Effector memory CD4-positive, alpha-beta T cell (primary cell): ENCODE measurements around the gene ASCC3.

Experiments used
- DNase-seq, 3 donors: peaks; one replicate each; pipeline ENCODE4 v3.0.0-alpha.2; 2020
- H3K27ac ChIP-seq: 2 replicates; pipeline ENCODE4 v1.7.0; 2013; ENCODE audit warnings: mild to moderate bottlenecking, low read length, moderate library complexity; ENCODE audit not compliant: insufficient read depth, poor library complexity, severe bottlenecking
- H3K27me3 ChIP-seq: replicated peaks from 2 replicates; pipeline ENCODE4 v1.7.0; 2013; ENCODE audit warnings: mild to moderate bottlenecking, low read length; ENCODE audit not compliant: insufficient read depth, control insufficient read depth, poor library complexity, severe bottlenecking
- H3K36me3 ChIP-seq: 2 replicates; pipeline ENCODE4 v1.7.0; 2013; ENCODE audit warnings: mild to moderate bottlenecking, low read length, moderate library complexity; ENCODE audit not compliant: control insufficient read depth, insufficient read depth
- H3K4me1 ChIP-seq: 2 replicates; pipeline ENCODE4 v1.7.0; 2013; ENCODE audit warnings: low read length, mild to moderate bottlenecking; ENCODE audit not compliant: control insufficient read depth, insufficient read depth, poor library complexity, severe bottlenecking
- H3K4me3 ChIP-seq: 2 replicates; pipeline ENCODE4 v1.7.0; 2013; ENCODE audit warnings: low read length, low read depth, mild to moderate bottlenecking; ENCODE audit not compliant: insufficient read depth, poor library complexity, severe bottlenecking
- H3K9me3 ChIP-seq: 2 replicates; pipeline ENCODE4 v1.7.0; 2013; ENCODE audit warnings: mild to moderate bottlenecking, low read length, moderate library complexity; ENCODE audit not compliant: control insufficient read depth

The ASCC3 gene

DNA sequence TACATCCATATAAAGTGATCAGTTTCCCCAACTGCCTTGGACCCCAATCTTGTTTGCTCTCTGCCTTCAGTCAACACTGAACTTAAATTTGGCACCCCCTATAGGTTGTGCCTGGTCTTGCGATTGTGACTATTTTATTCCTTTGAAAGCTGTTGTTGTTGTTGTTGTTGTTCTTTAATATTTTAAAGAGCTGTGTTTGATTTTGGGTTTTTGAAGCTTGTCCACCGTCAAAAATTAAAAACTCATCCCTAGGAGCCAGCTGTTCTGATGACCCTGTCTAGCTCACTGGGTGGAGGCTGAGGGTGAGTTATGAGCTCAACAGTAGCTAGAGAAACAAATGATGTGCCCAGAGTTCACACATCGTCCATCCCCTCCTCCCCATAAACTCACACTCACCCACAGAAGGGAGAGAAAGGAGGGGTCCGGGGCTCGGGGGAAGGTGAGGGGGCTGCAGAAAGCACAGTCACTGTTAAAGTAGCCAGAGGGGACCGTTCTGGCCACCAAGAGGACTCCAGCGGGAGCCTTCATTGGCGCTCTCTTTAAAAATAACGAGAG lies 420.4 kb downstream of the ASCC3 start:
- H3K27ac ChIP-seq, result no peak overlapping the region
- peaks cover 85% of the 10 kb centered on the region for H3K27me3 ChIP-seq
- no peak for DNase-seq
- H3K4me1 ChIP-seq, result peaks cover 14% of the 10 kb centered on the region
- H3K4me3 ChIP-seq, result no peak overlapping the region
- peaks cover 7% of the 10 kb centered on the region for H3K9me3 ChIP-seq
- no peaks in the 10 kb centered on the region for H3K36me3 ChIP-seq

DNA sequence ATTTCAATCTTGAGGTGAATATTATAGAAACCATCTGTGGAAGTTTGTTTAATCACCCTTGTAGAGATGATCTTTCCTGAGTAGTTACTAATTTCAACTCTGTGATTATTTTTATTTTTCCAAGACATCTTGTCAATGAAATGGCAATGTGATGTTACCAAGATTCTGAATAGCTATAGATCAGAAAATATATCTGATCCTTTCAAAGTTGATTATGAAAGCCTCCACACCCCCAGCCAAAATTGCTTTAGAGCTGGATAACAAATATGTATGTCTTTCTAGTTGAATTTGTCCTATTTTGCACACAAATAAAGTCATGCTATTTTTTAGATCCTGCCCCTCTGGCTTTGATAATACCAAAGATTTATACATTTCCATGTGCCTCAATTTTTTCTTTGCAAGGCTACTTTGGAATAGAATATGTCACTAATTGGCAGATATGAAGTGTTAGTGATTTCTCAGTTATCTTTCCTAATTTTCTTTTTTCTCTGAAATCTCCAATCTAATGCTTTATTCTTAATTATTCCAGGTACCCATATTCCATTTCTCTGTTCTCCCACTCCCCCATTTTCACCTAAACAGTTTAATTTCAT lies 421.4 kb downstream of the ASCC3 start:
- DNase-seq, result no peak
- no peak overlapping the region for H3K4me3 ChIP-seq
- peaks cover 5% of the 10 kb centered on the region for H3K9me3 ChIP-seq
- H3K27me3 ChIP-seq, result peaks cover 85% of the 10 kb centered on the region
- peaks cover 11% of the 10 kb centered on the region for H3K4me1 ChIP-seq
- no peaks in the 10 kb centered on the region for H3K36me3 ChIP-seq
- H3K27ac ChIP-seq, result no peak overlapping the region

DNA sequence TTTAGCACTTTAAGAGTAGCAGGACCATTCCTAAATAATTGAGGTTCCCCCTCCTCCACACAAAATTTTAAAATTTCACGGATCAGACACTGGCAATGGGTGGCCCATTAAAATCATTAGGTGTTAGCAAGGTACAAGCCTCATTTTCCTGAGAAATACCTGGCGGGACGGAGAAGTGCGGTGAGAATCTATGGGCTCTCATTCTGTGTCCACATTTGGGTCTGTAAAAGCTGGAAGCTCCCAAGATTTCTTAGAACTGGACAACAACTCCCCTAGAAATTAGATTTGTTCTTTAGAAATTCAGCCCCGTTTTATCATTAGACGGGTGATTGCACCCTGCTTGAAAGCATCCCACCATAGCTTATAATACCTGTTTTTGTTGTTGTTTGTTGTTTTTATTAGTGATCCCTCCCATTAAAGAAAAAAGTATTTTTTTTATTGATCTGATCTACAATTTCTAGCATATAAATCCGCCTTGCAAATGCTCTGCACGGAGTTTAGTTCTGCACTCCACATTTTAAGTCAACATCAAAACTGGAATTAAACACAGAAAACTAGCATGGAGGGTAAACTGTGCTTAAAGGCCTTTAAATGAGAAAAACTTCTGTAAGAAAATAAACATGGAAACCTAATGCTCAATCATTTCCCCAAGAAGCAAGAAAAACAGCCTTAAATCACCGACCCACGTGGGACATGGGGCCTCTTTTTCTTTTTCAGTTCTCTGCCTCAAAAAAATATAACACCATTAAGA lies 422.1 kb downstream of the ASCC3 start:
- peaks cover 4% of the 10 kb centered on the region for H3K9me3 ChIP-seq
- peaks cover 7% of the 10 kb centered on the region for H3K4me1 ChIP-seq
- no peak overlapping the region for H3K4me3 ChIP-seq
- DNase-seq, result no peak
- peaks cover 85% of the 10 kb centered on the region for H3K27me3 ChIP-seq
- H3K27ac ChIP-seq, result no peak overlapping the region
- H3K36me3 ChIP-seq, result no peaks in the 10 kb centered on the region
